BE2C (cell line): ENCODE measurements around the gene ZKSCAN8.
A peak's percentile ranks its signal among the peaks of the same experiment; 100 is the strongest.

Experiments
- DNase-seq: peaks from one replicate; pipeline ENCODE4 v3.0.0-alpha.2; 2020
- H3K27me3 ChIP-seq: fragments of 250-450 bp; sonication (Bioruptor Pico); 2 replicates; pipeline ENCODE4 v1.5.1; 2020; ENCODE audit warnings: mild to moderate bottlenecking
- H3K36me3 ChIP-seq: fragments of 250-450 bp; sonication (Bioruptor Pico); 2 replicates; pipeline ENCODE4 v1.5.1; 2020; ENCODE audit warnings: mild to moderate bottlenecking
- H3K4me1 ChIP-seq: fragments of 250-450 bp; sonication (Bioruptor Pico); 2 replicates; pipeline ENCODE4 v1.5.1; 2020
- H3K4me3 ChIP-seq: 2 replicates; pipeline ENCODE4 v1.5.1; 2011; ENCODE audit warnings: low read depth, low read length
- H3K9me3 ChIP-seq: fragments of 250-450 bp; sonication (Bioruptor Pico); 2 replicates; pipeline ENCODE4 v1.5.1; 2020
- TF ChIP-seq, protein P1 (sequence below): IDR thresholded peaks from 2 replicates; pipeline ENCODE4 v1.5.1; 2012; ENCODE audit warnings: mild to moderate bottlenecking, low read depth, low read length

ZKSCAN8 gene

GRCh38 chr6:28124971-28125353 is 16.7 kb upstream of the ZKSCAN8 start:
- no peak for DNase-seq
- Histone ChIP-seq H3K9me3 (no peaks in the 10 kb centered on the region), H3K4me1 (no peaks in the 10 kb centered on the region), H3K4me3 (peak overlapping the region; percentile 87), H3K36me3 (peaks cover 15% of the 10 kb centered on the region), H3K27me3 (no peaks in the 10 kb centered on the region)
- TF ChIP-seq, protein P1, sequence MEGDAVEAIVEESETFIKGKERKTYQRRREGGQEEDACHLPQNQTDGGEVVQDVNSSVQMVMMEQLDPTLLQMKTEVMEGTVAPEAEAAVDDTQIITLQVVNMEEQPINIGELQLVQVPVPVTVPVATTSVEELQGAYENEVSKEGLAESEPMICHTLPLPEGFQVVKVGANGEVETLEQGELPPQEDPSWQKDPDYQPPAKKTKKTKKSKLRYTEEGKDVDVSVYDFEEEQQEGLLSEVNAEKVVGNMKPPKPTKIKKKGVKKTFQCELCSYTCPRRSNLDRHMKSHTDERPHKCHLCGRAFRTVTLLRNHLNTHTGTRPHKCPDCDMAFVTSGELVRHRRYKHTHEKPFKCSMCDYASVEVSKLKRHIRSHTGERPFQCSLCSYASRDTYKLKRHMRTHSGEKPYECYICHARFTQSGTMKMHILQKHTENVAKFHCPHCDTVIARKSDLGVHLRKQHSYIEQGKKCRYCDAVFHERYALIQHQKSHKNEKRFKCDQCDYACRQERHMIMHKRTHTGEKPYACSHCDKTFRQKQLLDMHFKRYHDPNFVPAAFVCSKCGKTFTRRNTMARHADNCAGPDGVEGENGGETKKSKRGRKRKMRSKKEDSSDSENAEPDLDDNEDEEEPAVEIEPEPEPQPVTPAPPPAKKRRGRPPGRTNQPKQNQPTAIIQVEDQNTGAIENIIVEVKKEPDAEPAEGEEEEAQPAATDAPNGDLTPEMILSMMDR: no peak

GRCh38 chr6:28125401-28125800 is 16.3 kb upstream of the ZKSCAN8 start:
- Histone ChIP-seq H3K4me1 (no peaks in the 10 kb centered on the region), H3K27me3 (no peaks in the 10 kb centered on the region), H3K36me3 (peaks cover 18% of the 10 kb centered on the region), H3K9me3 (no peaks in the 10 kb centered on the region), H3K4me3 (no peak overlapping the region; the same call in 1 of the 2 replicates)
- TF ChIP-seq, protein P1: no peak
- DNase-seq: no peak

DNA sequence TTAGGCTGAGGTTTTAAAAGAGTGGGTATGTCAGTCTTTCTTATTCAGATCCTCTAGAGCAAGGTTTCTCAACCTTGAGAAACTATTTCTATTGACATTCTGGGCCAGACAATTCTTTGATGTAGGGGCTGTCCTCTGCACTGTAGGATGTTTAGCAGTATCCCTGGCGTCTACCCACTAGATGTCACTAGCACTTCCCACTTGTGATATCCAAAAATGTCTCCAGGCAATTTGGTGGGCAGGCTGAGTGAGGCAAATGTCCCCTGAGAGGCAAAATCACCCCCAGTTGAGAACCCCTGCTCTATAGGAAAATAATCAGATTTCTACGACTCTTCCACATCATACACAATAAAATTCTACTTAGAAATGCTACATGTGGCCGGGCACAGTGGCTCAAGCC is 7.7 kb upstream of the ZKSCAN8 start:
- H3K9me3 ChIP-seq: no peaks in the 10 kb centered on the region
- TF ChIP-seq, protein P1: peak; percentile 73
- DNase-seq: peak; percentile 52
- no peak overlapping the region for H3K4me3 ChIP-seq
- H3K4me1 ChIP-seq: no peaks in the 10 kb centered on the region
- peaks cover 12% of the 10 kb centered on the region for H3K36me3 ChIP-seq
- no peaks in the 10 kb centered on the region for H3K27me3 ChIP-seq

DNA sequence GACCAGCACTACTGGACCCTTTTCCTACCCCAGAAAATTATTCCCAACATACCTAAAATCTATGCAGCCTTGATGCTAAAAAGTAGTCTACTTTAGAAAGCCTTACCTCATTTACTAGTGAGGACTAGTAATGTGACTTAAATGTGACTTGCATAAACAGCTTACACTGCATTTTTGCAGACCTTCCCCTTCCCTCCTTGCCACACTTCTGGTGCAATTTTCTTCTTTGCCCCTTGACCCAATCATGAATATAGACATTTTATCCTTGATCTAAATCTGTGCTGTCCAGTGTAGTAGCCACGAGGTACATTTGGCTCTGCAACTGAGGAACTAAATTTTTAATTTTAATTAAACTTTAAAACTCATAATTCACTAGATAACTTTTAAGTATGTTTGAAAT is 7.0 kb upstream of the ZKSCAN8 start:
- TF ChIP-seq, protein P1: no peak
- Histone ChIP-seq H3K27me3 (no peaks in the 10 kb centered on the region), H3K4me1 (no peaks in the 10 kb centered on the region), H3K4me3 (no peak overlapping the region), H3K9me3 (no peaks in the 10 kb centered on the region), H3K36me3 (peaks cover 7% of the 10 kb centered on the region)
- no peak for DNase-seq

DNA sequence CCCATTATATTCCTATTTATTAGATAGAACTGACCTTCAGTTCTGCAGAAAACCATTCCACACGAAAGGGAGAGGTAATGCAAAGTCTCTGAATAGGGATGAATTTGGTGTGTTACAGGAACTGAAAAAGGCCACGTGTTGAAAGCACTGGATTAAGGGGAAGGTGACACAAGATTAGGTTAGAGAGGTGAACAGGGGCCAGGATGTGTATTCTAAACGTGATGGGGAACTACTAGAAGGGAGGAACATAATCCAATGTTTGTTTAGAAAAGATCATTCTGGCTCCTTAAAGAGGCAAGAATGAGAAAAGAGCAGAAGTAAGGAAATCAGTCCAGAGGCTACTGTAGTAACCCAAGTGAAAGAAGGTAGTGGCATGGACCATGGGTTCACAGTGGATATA is 6.3 kb upstream of the ZKSCAN8 start:
- TF ChIP-seq, protein P1: no peak
- DNase-seq: no peak
- Histone ChIP-seq H3K9me3 (no peaks in the 10 kb centered on the region), H3K4me1 (no peaks in the 10 kb centered on the region), H3K27me3 (no peaks in the 10 kb centered on the region), H3K36me3 (peaks cover under 1% of the 10 kb centered on the region; the same call in 1 of the 2 replicates), H3K4me3 (peak overlapping the region; percentile 87)

GRCh38 chr6:28136585-28137504 is 4.8 kb upstream of the ZKSCAN8 start:
- Histone ChIP-seq H3K27me3 (no peaks in the 10 kb centered on the region), H3K4me1 (no peaks in the 10 kb centered on the region), H3K4me3 (peak overlapping the region; percentile 87), H3K36me3 (no peaks in the 10 kb centered on the region), H3K9me3 (no peaks in the 10 kb centered on the region)
- DNase-seq: peak; percentile 90
- TF ChIP-seq, protein P1: no peak
